WTC11 (cell line): Measurements from ENCODE around the gene HMMR. TPM values are rescaled to one million over a fixed set of nuclear protein-coding genes. Genes with fewer than 3 reads are reported as not detected.

Experiments used
- AR ChIP-seq: fragments of 250-450 bp; sonication (Bioruptor Pico); IDR thresholded peaks from 2 replicates; pipeline ENCODE4 v1.9.0; 2021; ENCODE audit warnings: mild to moderate bottlenecking
- ARID4B ChIP-seq: sonication (generic); formaldehyde crosslinking; IDR thresholded peaks from 2 replicates; pipeline ENCODE4 v1.8.0; 2023; ENCODE audit warnings: missing genetic modification reagents, mild to moderate bottlenecking, borderline replicate concordance
- ATF1 ChIP-seq: sonication (generic); formaldehyde crosslinking; IDR thresholded peaks from 2 replicates; pipeline ENCODE4 v1.8.1; 2023; ENCODE audit warnings: mild to moderate bottlenecking, moderate library complexity, missing genetic modification reagents
- CBFB ChIP-seq: sonication (generic); formaldehyde crosslinking; IDR thresholded peaks from 2 replicates; pipeline ENCODE4 v1.8.1; 2022; ENCODE audit warnings: mild to moderate bottlenecking, low read depth, missing genetic modification reagents
- CREM ChIP-seq: sonication (generic); formaldehyde crosslinking; IDR thresholded peaks from 2 replicates; pipeline ENCODE4 v1.8.1; 2022; ENCODE audit warnings: mild to moderate bottlenecking, missing genetic modification reagents, moderate library complexity
- EMX1 ChIP-seq: fragments of 250-450 bp; sonication (Bioruptor Pico); IDR thresholded peaks from 2 replicates; pipeline ENCODE4 v1.8.0; 2021; ENCODE audit warnings: mild to moderate bottlenecking
- FOXJ3 ChIP-seq: sonication (generic); formaldehyde crosslinking; IDR thresholded peaks from 2 replicates; pipeline ENCODE4 v1.9.0; 2021; ENCODE audit warnings: missing genetic modification reagents, mild to moderate bottlenecking, borderline replicate concordance
- FOXP1 ChIP-seq: sonication (generic); formaldehyde crosslinking; IDR thresholded peaks from 2 replicates; pipeline ENCODE4 v1.8.0; 2022; ENCODE audit warnings: missing genetic modification reagents, mild to moderate bottlenecking, moderate library complexity, borderline replicate concordance
- MLX ChIP-seq: sonication (generic); formaldehyde crosslinking; IDR thresholded peaks from 2 replicates; pipeline ENCODE4 v1.8.1; 2023; ENCODE audit warnings: mild to moderate bottlenecking, missing genetic modification reagents, moderate library complexity
- MXD4 ChIP-seq: fragments of 250-450 bp; sonication (Bioruptor Pico); IDR thresholded peaks from 2 replicates; pipeline ENCODE4 v1.8.0; 2021; ENCODE audit warnings: mild to moderate bottlenecking, moderate library complexity, borderline replicate concordance
- NFATC4 ChIP-seq: fragments of 250-450 bp; sonication (Bioruptor Pico); IDR thresholded peaks from 2 replicates; pipeline ENCODE4 v1.9.0; 2021; ENCODE audit warnings: mild to moderate bottlenecking
- NFE2L1 ChIP-seq: sonication (generic); formaldehyde crosslinking; IDR thresholded peaks from 2 replicates; pipeline ENCODE4 v1.8.1; 2023; ENCODE audit warnings: missing genetic modification reagents
- NFYB ChIP-seq: sonication (generic); formaldehyde crosslinking; conservative IDR thresholded peaks from 2 replicates; pipeline ENCODE4 v1.8.0; 2022; ENCODE audit warnings: low read depth, missing genetic modification reagents
- NR1H2 ChIP-seq: sonication (generic); formaldehyde crosslinking; IDR thresholded peaks from 2 replicates; pipeline ENCODE4 v1.9.0; 2021; ENCODE audit warnings: mild to moderate bottlenecking, moderate library complexity, missing genetic modification reagents
- SOX15 ChIP-seq: fragments of 250-450 bp; sonication (Bioruptor Pico); IDR thresholded peaks from 2 replicates; pipeline ENCODE4 v1.9.0; 2021; ENCODE audit warnings: mild to moderate bottlenecking
- TEAD1 ChIP-seq: sonication (generic); formaldehyde crosslinking; IDR thresholded peaks from 2 replicates; pipeline ENCODE4 v1.8.0; 2022; ENCODE audit warnings: mild to moderate bottlenecking, missing genetic modification reagents
- TEAD4 ChIP-seq: sonication (generic); formaldehyde crosslinking; IDR thresholded peaks from 2 replicates; pipeline ENCODE4 v1.8.0; 2022; ENCODE audit warnings: mild to moderate bottlenecking, missing genetic modification reagents
- ZNF219 ChIP-seq: sonication (generic); formaldehyde crosslinking; IDR thresholded peaks from 2 replicates; pipeline ENCODE4 v1.8.0; 2023; ENCODE audit warnings: missing genetic modification reagents, mild to moderate bottlenecking, borderline replicate concordance
- ZNF416 ChIP-seq: fragments of 250-450 bp; sonication (Bioruptor Pico); IDR thresholded peaks from 2 replicates; pipeline ENCODE4 v1.9.0; 2021; ENCODE audit warnings: mild to moderate bottlenecking, inconsistent platforms
- total RNA-seq: library from RNA; stranded (reverse); gene quantifications from 3 replicates; pipeline ENCODE4 v1.2.3, GENCODE V29; 2021
- TF ChIP-seq, protein P1 (sequence below): sonication (generic); formaldehyde crosslinking; IDR thresholded peaks from 2 replicates; pipeline ENCODE4 v1.8.0; 2022; ENCODE audit warnings: missing genetic modification reagents
- TF ChIP-seq, protein P2 (sequence below): sonication (generic); formaldehyde crosslinking; IDR thresholded peaks from 2 replicates; pipeline ENCODE4 v1.8.0; 2022; ENCODE audit warnings: mild to moderate bottlenecking, missing genetic modification reagents
- TF ChIP-seq, protein P3 (sequence below): sonication (generic); formaldehyde crosslinking; IDR thresholded peaks from 2 replicates; pipeline ENCODE4 v1.8.1; 2023; ENCODE audit warnings: mild to moderate bottlenecking, missing genetic modification reagents
- TF ChIP-seq, protein P4 (sequence below): fragments of 250-450 bp; sonication (Bioruptor Pico); IDR thresholded peaks from 2 replicates; pipeline ENCODE4 v1.9.0; 2021; ENCODE audit warnings: moderate library complexity, mild to moderate bottlenecking, inconsistent platforms, borderline replicate concordance
- TF ChIP-seq, protein P5 (sequence below): sonication (generic); formaldehyde crosslinking; IDR thresholded peaks from 2 replicates; pipeline ENCODE4 v1.8.0; 2022; ENCODE audit warnings: mild to moderate bottlenecking, missing genetic modification reagents

HMMR gene
- total RNA-seq, 1 experiment from 2014 or later, result 78.5 TPM

GRCh38 chr5:163459819-163460561, 442 bp upstream of the HMMR start, which contains the start of gene NUDCD2 (continued):
- TF ChIP-seq, protein P1, sequence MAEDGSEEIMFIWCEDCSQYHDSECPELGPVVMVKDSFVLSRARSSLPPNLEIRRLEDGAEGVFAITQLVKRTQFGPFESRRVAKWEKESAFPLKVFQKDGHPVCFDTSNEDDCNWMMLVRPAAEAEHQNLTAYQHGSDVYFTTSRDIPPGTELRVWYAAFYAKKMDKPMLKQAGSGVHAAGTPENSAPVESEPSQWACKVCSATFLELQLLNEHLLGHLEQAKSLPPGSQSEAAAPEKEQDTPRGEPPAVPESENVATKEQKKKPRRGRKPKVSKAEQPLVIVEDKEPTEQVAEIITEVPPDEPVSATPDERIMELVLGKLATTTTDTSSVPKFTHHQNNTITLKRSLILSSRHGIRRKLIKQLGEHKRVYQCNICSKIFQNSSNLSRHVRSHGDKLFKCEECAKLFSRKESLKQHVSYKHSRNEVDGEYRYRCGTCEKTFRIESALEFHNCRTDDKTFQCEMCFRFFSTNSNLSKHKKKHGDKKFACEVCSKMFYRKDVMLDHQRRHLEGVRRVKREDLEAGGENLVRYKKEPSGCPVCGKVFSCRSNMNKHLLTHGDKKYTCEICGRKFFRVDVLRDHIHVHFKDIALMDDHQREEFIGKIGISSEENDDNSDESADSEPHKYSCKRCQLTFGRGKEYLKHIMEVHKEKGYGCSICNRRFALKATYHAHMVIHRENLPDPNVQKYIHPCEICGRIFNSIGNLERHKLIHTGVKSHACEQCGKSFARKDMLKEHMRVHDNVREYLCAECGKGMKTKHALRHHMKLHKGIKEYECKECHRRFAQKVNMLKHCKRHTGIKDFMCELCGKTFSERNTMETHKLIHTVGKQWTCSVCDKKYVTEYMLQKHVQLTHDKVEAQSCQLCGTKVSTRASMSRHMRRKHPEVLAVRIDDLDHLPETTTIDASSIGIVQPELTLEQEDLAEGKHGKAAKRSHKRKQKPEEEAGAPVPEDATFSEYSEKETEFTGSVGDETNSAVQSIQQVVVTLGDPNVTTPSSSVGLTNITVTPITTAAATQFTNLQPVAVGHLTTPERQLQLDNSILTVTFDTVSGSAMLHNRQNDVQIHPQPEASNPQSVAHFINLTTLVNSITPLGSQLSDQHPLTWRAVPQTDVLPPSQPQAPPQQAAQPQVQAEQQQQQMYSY (CRISPR knock-in tag), result no peak
- TF ChIP-seq, protein P2, sequence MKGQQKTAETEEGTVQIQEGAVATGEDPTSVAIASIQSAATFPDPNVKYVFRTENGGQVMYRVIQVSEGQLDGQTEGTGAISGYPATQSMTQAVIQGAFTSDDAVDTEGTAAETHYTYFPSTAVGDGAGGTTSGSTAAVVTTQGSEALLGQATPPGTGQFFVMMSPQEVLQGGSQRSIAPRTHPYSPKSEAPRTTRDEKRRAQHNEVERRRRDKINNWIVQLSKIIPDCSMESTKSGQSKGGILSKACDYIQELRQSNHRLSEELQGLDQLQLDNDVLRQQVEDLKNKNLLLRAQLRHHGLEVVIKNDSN (CRISPR knock-in tag), result peak; percentile 59
- TF ChIP-seq MLX (CRISPR knock-in tag) (no peak), NR1H2 (no peak), SOX15 (no peak), FOXP1 (CRISPR knock-in tag) (peak; percentile 76; the same call in 1 of the 2 replicates), ZNF416 (CRISPR knock-in tag) (0 out of 2 replicates have a peak, but pooled peaks have one; percentile 25), NFYB (CRISPR knock-in tag) (0 out of 2 replicates have a peak, but pooled peaks have one; percentile 63), TEAD1 (CRISPR knock-in tag) (peak; percentile 87), ARID4B (peak; percentile 39; the same call in 1 of the 2 replicates), ZNF219 (CRISPR knock-in tag) (peak; percentile 79; the same call in 1 of the 2 replicates), MXD4 (CRISPR knock-in tag) (no peak), EMX1 (CRISPR knock-in tag) (no peak), FOXJ3 (CRISPR knock-in tag) (no peak; the same call in 1 of the 2 replicates), CREM (CRISPR knock-in tag) (peak; percentile 39; the same call in 1 of the 2 replicates), AR (peak; percentile 78; the same call in 1 of the 2 replicates), NFATC4 (CRISPR knock-in tag) (0 out of 2 replicates have a peak, but pooled peaks have one; percentile 63), NFE2L1 (CRISPR knock-in tag) (peak; percentile 19; the same call in 1 of the 2 replicates), CBFB (CRISPR knock-in tag) (peak; percentile 0; the same call in 1 of the 2 replicates), TEAD4 (CRISPR knock-in tag) (peak; percentile 37; the same call in 1 of the 2 replicates), ATF1 (CRISPR knock-in tag) (peak; percentile 81; the same call in 1 of the 2 replicates)
- TF ChIP-seq, protein P3, sequence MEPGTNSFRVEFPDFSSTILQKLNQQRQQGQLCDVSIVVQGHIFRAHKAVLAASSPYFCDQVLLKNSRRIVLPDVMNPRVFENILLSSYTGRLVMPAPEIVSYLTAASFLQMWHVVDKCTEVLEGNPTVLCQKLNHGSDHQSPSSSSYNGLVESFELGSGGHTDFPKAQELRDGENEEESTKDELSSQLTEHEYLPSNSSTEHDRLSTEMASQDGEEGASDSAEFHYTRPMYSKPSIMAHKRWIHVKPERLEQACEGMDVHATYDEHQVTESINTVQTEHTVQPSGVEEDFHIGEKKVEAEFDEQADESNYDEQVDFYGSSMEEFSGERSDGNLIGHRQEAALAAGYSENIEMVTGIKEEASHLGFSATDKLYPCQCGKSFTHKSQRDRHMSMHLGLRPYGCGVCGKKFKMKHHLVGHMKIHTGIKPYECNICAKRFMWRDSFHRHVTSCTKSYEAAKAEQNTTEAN (CRISPR knock-in tag), result no peak
- TF ChIP-seq, protein P4, sequence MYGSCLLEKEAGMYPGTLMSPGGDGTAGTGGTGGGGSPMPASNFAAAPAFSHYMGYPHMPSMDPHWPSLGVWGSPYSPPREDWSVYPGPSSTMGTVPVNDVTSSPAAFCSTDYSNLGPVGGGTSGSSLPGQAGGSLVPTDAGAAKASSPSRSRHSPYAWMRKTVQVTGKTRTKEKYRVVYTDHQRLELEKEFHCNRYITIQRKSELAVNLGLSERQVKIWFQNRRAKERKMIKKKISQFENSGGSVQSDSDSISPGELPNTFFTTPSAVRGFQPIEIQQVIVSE (CRISPR knock-in tag), result no peak
- TF ChIP-seq, protein P5, sequence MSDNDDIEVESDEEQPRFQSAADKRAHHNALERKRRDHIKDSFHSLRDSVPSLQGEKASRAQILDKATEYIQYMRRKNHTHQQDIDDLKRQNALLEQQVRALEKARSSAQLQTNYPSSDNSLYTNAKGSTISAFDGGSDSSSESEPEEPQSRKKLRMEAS, result peak; percentile 92
